Breast epithelium (tissue), 4 donors: ENCODE data around the gene CCL20. TPM values are rescaled to one million over a fixed set of nuclear protein-coding genes. Genes with fewer than 3 reads are reported as not detected.

Experiments used
- DNase-seq, 2 donors: peaks; one replicate each; pipeline ENCODE4 v3.0.0-alpha.2; 2019; ENCODE audit warnings: low spot score in 2 of 2
- H3K27ac ChIP-seq, 2 donors: fragments of 200-600 bp; sonication (generic) in 1 of 2; one replicate each; pipeline ENCODE4 v1.5.1; 2016 to 2019; ENCODE audit warnings: mild to moderate bottlenecking in 1 of 2
- H3K27me3 ChIP-seq, 2 donors: fragments of 200-600 bp; sonication (generic) in 1 of 2; one replicate each; pipeline versions ENCODE4 v1.5.1 to v1.6.0; 2017 to 2019; ENCODE audit warnings: control low read depth in 1 of 2, mild to moderate bottlenecking in 1 of 2
- H3K36me3 ChIP-seq: fragments of 200-600 bp; one replicate; pipeline ENCODE4 v1.5.1; 2019
- H3K4me1 ChIP-seq, 2 donors: fragments of 200-600 bp; sonication (generic); one replicate each; pipeline ENCODE4 v1.5.1; 2016 to 2019; ENCODE audit warnings: control low read depth in 1 of 2
- H3K4me3 ChIP-seq, 3 donors: fragments of 200-600 bp; sonication (generic); 1 replicate in 2 of 3; 2 replicates in 1 of 3; pipeline ENCODE4 v1.5.1; 2016 to 2019; ENCODE audit warnings: mild to moderate bottlenecking in 3 of 3, moderate library complexity in 2 of 3
- H3K9me3 ChIP-seq, 2 donors: fragments of 200-600 bp; sonication (generic) in 1 of 2; one replicate each; pipeline ENCODE4 v1.5.1; 2016 to 2019; ENCODE audit warnings: control low read depth in 1 of 2
- CTCF ChIP-seq, 3 donors: fragments of 450-650 bp; IDR thresholded peaks; one replicate each; pipeline ENCODE4 v1.5.1; 2016 to 2017; ENCODE audit warnings: antibody characterized with exemption in 3 of 3, mild to moderate bottlenecking in 3 of 3, moderate library complexity in 3 of 3
- POLR2A ChIP-seq: fragments of 450-650 bp; IDR thresholded peaks from one replicate; pipeline ENCODE4 v1.6.1; 2016; ENCODE audit warnings: antibody characterized with exemption, mild to moderate bottlenecking, moderate library complexity
- POLR2AphosphoS5 ChIP-seq, 3 donors: sonication (generic); formaldehyde crosslinking; IDR thresholded peaks; one replicate each; pipeline ENCODE4 v1.6.1; 2017; ENCODE audit warnings: antibody characterized with exemption in 3 of 3
- intact Hi-C: fragments of 100-400 bp; cut with DNase I; formaldehyde crosslinking; loops from one replicate; pipeline ENCODE4 v1.15.1; 2023; ENCODE audit warnings: low total_unique reads
- total RNA-seq, 3 donors: library from RNA; depleted of rRNA; stranded (reverse); fragments of >200 nt; gene quantifications; one replicate each; pipeline ENCODE4 v1.1.0, GENCODE V29; 2016

Gene CCL20
- total RNA-seq, 3 donors from 2014 or later: 1.3 to 6.7 TPM; not detected in 1

GRCh38 chr2:227799202-227799601 lies 14.4 kb upstream of the CCL20 start:
- no peak for TF ChIP-seq POLR2A
- TF ChIP-seq CTCF (IDR thresholded peaks at IDR 0.05): no peak
- TF ChIP-seq POLR2AphosphoS5 (IDR thresholded peaks at IDR 0.05): no peak
- no peaks in the 10 kb centered on the region for H3K27me3 ChIP-seq
- no peak for DNase-seq
- H3K36me3 ChIP-seq: no peaks in the 10 kb centered on the region
- no peaks in the 10 kb centered on the region for H3K9me3 ChIP-seq
- H3K27ac ChIP-seq: no peak overlapping the region
- intact Hi-C loops: no loop called here
- H3K4me3 ChIP-seq: no peak overlapping the region
- no peaks in the 10 kb centered on the region for H3K4me1 ChIP-seq

GRCh38 chr2:227802882-227803281 lies 10.8 kb upstream of the CCL20 start:
- no peaks in the 10 kb centered on the region for H3K9me3 ChIP-seq
- H3K27me3 ChIP-seq: no peaks in the 10 kb centered on the region
- TF ChIP-seq POLR2AphosphoS5 (IDR thresholded peaks at IDR 0.05) (no peak), POLR2A (no peak), CTCF (IDR thresholded peaks at IDR 0.05) (no peak)
- intact Hi-C loops: no loop called here
- H3K27ac ChIP-seq: no peak overlapping the region
- DNase-seq: no peak
- H3K4me3 ChIP-seq: no peak overlapping the region
- no peaks in the 10 kb centered on the region for H3K4me1 ChIP-seq
- H3K36me3 ChIP-seq: no peaks in the 10 kb centered on the region

DNA sequence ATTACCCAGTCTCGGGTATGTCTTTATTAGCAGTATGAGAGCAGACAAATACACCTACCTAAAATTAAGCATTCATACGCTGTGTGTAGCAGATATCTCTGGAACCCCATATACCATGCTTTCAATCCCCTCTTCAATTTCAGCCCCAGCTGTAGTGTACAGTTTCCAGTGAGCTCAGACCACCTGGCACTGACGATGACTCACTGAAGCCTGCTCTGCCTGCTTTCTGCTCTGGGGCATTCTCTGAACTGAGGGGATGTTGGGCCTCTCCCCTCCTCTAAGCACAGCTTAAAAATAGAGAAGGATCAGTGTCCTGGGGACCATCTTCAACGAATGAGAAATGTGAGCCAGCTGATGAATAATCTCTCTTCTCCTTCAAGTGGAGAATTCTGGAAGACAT lies 8.7 kb upstream of the CCL20 start:
- intact Hi-C loops: no loop called here
- Histone ChIP-seq H3K27me3 (no peaks in the 10 kb centered on the region), H3K36me3 (no peaks in the 10 kb centered on the region), H3K9me3 (no peaks in the 10 kb centered on the region), H3K27ac (no peak overlapping the region), H3K4me3 (no peak overlapping the region), H3K4me1 (no peaks in the 10 kb centered on the region)
- no peak for DNase-seq
- TF ChIP-seq POLR2AphosphoS5 (IDR thresholded peaks at IDR 0.05) (no peak), CTCF (IDR thresholded peaks at IDR 0.05) (no peak), POLR2A (no peak)

- intact Hi-C loops: no loop called here
- DNase-seq: no peak
- Histone ChIP-seq H3K27me3 (no peaks in the 10 kb centered on the region), H3K4me3 (no peak overlapping the region), H3K36me3 (no peaks in the 10 kb centered on the region), H3K27ac (no peak overlapping the region), H3K4me1 (no peaks in the 10 kb centered on the region), H3K9me3 (no peaks in the 10 kb centered on the region)
- TF ChIP-seq CTCF (IDR thresholded peaks at IDR 0.05): no peak
- no peak for TF ChIP-seq POLR2A
- TF ChIP-seq POLR2AphosphoS5 (IDR thresholded peaks at IDR 0.05): no peak
Observed at GRCh38 chr2:227805578-227805977, 8.1 kb upstream of the CCL20 start.

- no peaks in the 10 kb centered on the region for H3K4me1 ChIP-seq
- TF ChIP-seq POLR2A (no peak), POLR2AphosphoS5 (IDR thresholded peaks at IDR 0.05) (no peak), CTCF (IDR thresholded peaks at IDR 0.05) (no peak)
- no peak overlapping the region for H3K4me3 ChIP-seq
Observed at GRCh38 chr2:227808936-227809335, 4.7 kb upstream of the CCL20 start.

More at GRCh38 chr2:227808936-227809335, 4.7 kb upstream of the CCL20 start:
- no peak for DNase-seq
- Histone ChIP-seq H3K36me3 (no peaks in the 10 kb centered on the region), H3K27me3 (peaks cover 0 to 5% of the 10 kb centered on the region in 2 donors), H3K9me3 (no peaks in the 10 kb centered on the region), H3K27ac (no peak overlapping the region)
- intact Hi-C loops: no loop called here
